HepG2 (cell line): ENCODE data around the gene HIPK4. TPM values are rescaled to one million over a fixed set of nuclear protein-coding genes. Genes with fewer than 3 reads are reported as not detected.

Source experiments
- FOSL2 ChIP-seq: sonication (generic); formaldehyde crosslinking; IDR thresholded peaks from 2 replicates; pipeline ENCODE4 v1.4.0; 2020; ENCODE audit warnings: missing genetic modification reagents
- MAF1 ChIP-seq: sonication (generic); formaldehyde crosslinking; IDR thresholded peaks from 2 replicates; pipeline ENCODE4 v1.5.0; 2020; ENCODE audit warnings: missing genetic modification reagents, borderline replicate concordance
- PCBP1 ChIP-seq: fragments of 200-400 bp; formaldehyde crosslinking; IDR thresholded peaks from 2 replicates; pipeline ENCODE4 v1.6.1; 2017; ENCODE audit warnings: mild to moderate bottlenecking, low read depth, low read length, borderline replicate concordance
- SP1 ChIP-seq, 2 experiments: fragments of 450-650 bp in 1 of 2; sonication (generic) in 1 of 2; formaldehyde crosslinking in 1 of 2; IDR thresholded peaks; 2 replicates each; pipeline versions ENCODE4 v1.4.0 to v1.6.1; 2016 to 2020; ENCODE audit warnings: missing genetic modification reagents in 1 of 2
- SP4 ChIP-seq: sonication (generic); formaldehyde crosslinking; IDR thresholded peaks from 2 replicates; pipeline ENCODE4 v1.8.1; 2023; ENCODE audit warnings: mild to moderate bottlenecking, missing genetic modification reagents
- SSRP1 ChIP-seq: IDR thresholded peaks from 2 replicates; pipeline ENCODE4 v1.6.1; 2016; ENCODE audit warnings: control low read depth
- TARDBP ChIP-seq: sonication (generic); formaldehyde crosslinking; IDR thresholded peaks from 2 replicates; pipeline ENCODE4 v1.8.0; 2022; ENCODE audit warnings: mild to moderate bottlenecking, missing genetic modification reagents
- TBX2 ChIP-seq: sonication (generic); formaldehyde crosslinking; IDR thresholded peaks from 2 replicates; pipeline ENCODE4 v1.5.0; 2020; ENCODE audit warnings: missing genetic modification reagents, mild to moderate bottlenecking, borderline replicate concordance
- ZMYM3 ChIP-seq: sonication (generic); formaldehyde crosslinking; IDR thresholded peaks from 2 replicates; pipeline ENCODE4 v1.5.1; 2020; ENCODE audit warnings: mild to moderate bottlenecking, missing genetic modification reagents
- ZNF343 ChIP-seq: sonication (generic); formaldehyde crosslinking; IDR thresholded peaks from 2 replicates; pipeline ENCODE4 v1.4.0; 2020; ENCODE audit warnings: mild to moderate bottlenecking, missing genetic modification reagents
- ZNF790 ChIP-seq: sonication (generic); formaldehyde crosslinking; IDR thresholded peaks from 2 replicates; pipeline ENCODE4 v1.8.0; 2022; ENCODE audit warnings: missing genetic modification reagents, mild to moderate bottlenecking, borderline replicate concordance
- polyA plus RNA-seq, 8 experiments: library from polyadenylated mRNA; depleted of rRNA in 3 of 8; stranded (reverse) in 7 of 8; unstranded in 1 of 8; fragments of >200 nt; fragmentation: Illumina TruSeq in 4 of 8; extraction: Trizol in 4 of 8; gene quantifications; 2 replicates each; pipeline versions ENCODE4 v1.2.1 to v1.2.3, GENCODE V29; 2011 to 2016; ENCODE audit warnings: low read depth in 4 of 8, missing spikeins in 1 of 8, mixed read lengths in 1 of 8; ENCODE audit not compliant: insufficient read depth in 1 of 8
- total RNA-seq, 5 experiments: library from RNA; depleted of rRNA; stranded (reverse); fragments of >200 nt; fragmentation: Illumina TruSeq; extraction: Trizol; gene quantifications; 2 replicates each; pipeline ENCODE4 v1.2.3, GENCODE V29; 2016; ENCODE audit warnings: low read depth in 1 of 5
- TF ChIP-seq, protein P1 (sequence below): sonication (generic); formaldehyde crosslinking; IDR thresholded peaks from 2 replicates; pipeline ENCODE4 v1.9.0; 2021; ENCODE audit warnings: mild to moderate bottlenecking, missing genetic modification reagents
- TF ChIP-seq, protein P2 (sequence below): sonication (generic); formaldehyde crosslinking; IDR thresholded peaks from 2 replicates; pipeline ENCODE4 v1.5.1; 2020; ENCODE audit warnings: mild to moderate bottlenecking, moderate library complexity, missing genetic modification reagents
- TF ChIP-seq, protein P3 (sequence below): sonication (generic); formaldehyde crosslinking; IDR thresholded peaks from 2 replicates; pipeline ENCODE4 v1.5.0; 2020; ENCODE audit warnings: mild to moderate bottlenecking, missing genetic modification reagents, borderline replicate concordance

Gene HIPK4
- total and polyA plus RNA-seq, 2 of the 13 experiments (the other 11 are each of a cell fraction or from before 2014, with no cell fraction given): 0.03 TPM; not detected in 1

DNA sequence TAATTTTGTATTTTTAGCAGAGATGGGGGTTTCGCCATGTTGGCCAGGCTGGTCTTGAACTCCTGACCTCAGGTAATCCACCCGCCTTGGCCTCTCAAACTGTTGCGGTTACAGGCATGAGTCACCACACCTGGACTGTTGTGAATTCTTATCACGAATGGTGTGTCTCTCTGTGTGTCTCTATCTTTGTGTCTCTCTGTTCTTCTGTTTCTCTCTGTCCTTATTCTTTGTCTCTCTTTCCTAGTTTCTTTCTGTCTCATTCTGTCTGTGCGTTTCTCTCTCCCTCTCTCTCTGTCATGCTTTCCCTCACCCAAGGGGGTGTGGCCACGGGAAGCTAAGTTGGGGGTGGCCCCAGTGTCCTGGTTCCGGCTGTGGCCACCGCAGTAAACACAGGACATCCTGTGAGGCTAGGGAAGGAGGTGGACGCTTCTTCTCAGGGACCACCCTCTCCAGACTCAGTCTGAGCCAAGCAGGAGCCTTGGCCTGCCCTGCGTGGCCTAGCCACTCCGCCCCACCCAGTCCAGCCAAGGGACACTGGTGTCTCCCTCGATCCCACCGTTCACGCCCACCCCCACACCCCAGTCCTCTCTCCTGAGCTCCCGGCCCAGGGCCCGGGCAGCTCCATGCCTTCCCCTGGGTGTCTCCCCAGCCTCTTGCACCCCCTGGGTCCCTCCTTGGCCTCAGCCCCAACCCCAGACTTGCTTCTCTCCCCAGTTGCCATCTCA is 27.1 kb upstream of the HIPK4 start (continued):
- TF ChIP-seq, protein P1, sequence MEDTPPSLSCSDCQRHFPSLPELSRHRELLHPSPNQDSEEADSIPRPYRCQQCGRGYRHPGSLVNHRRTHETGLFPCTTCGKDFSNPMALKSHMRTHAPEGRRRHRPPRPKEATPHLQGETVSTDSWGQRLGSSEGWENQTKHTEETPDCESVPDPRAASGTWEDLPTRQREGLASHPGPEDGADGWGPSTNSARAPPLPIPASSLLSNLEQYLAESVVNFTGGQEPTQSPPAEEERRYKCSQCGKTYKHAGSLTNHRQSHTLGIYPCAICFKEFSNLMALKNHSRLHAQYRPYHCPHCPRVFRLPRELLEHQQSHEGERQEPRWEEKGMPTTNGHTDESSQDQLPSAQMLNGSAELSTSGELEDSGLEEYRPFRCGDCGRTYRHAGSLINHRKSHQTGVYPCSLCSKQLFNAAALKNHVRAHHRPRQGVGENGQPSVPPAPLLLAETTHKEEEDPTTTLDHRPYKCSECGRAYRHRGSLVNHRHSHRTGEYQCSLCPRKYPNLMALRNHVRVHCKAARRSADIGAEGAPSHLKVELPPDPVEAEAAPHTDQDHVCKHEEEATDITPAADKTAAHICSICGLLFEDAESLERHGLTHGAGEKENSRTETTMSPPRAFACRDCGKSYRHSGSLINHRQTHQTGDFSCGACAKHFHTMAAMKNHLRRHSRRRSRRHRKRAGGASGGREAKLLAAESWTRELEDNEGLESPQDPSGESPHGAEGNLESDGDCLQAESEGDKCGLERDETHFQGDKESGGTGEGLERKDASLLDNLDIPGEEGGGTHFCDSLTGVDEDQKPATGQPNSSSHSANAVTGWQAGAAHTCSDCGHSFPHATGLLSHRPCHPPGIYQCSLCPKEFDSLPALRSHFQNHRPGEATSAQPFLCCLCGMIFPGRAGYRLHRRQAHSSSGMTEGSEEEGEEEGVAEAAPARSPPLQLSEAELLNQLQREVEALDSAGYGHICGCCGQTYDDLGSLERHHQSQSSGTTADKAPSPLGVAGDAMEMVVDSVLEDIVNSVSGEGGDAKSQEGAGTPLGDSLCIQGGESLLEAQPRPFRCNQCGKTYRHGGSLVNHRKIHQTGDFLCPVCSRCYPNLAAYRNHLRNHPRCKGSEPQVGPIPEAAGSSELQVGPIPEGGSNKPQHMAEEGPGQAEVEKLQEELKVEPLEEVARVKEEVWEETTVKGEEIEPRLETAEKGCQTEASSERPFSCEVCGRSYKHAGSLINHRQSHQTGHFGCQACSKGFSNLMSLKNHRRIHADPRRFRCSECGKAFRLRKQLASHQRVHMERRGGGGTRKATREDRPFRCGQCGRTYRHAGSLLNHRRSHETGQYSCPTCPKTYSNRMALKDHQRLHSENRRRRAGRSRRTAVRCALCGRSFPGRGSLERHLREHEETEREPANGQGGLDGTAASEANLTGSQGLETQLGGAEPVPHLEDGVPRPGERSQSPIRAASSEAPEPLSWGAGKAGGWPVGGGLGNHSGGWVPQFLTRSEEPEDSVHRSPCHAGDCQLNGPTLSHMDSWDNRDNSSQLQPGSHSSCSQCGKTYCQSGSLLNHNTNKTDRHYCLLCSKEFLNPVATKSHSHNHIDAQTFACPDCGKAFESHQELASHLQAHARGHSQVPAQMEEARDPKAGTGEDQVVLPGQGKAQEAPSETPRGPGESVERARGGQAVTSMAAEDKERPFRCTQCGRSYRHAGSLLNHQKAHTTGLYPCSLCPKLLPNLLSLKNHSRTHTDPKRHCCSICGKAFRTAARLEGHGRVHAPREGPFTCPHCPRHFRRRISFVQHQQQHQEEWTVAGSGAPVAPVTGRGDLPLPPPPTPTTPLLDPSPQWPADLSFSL (CRISPR knock-in tag): 0 out of 2 replicates have a peak, but pooled peaks have one; percentile 65
- TF ChIP-seq SP4 (CRISPR knock-in tag): no peak
- no peak for TF ChIP-seq ZNF790 (CRISPR knock-in tag)
- TF ChIP-seq MAF1 (CRISPR knock-in tag): no peak
- TF ChIP-seq TBX2 (CRISPR knock-in tag): peak; percentile 29; the same call in 1 of the 2 replicates
- TF ChIP-seq SSRP1 (CRISPR knock-in tag): no peak
- TF ChIP-seq FOSL2: peak; percentile 93
- TF ChIP-seq TARDBP: 0 out of 2 replicates have a peak, but pooled peaks have one; percentile 21
- TF ChIP-seq SP1 (IDR thresholded peaks at IDR 0.05): no peak
- peak; percentile 58 for TF ChIP-seq SP1 (CRISPR knock-in tag; IDR thresholded peaks at IDR 0.05)
- no peak for TF ChIP-seq ZNF343 (CRISPR knock-in tag)
- peak; percentile 52; the same call in 1 of the 2 replicates for TF ChIP-seq PCBP1
- TF ChIP-seq ZMYM3: peak; percentile 75
- TF ChIP-seq, protein P2, sequence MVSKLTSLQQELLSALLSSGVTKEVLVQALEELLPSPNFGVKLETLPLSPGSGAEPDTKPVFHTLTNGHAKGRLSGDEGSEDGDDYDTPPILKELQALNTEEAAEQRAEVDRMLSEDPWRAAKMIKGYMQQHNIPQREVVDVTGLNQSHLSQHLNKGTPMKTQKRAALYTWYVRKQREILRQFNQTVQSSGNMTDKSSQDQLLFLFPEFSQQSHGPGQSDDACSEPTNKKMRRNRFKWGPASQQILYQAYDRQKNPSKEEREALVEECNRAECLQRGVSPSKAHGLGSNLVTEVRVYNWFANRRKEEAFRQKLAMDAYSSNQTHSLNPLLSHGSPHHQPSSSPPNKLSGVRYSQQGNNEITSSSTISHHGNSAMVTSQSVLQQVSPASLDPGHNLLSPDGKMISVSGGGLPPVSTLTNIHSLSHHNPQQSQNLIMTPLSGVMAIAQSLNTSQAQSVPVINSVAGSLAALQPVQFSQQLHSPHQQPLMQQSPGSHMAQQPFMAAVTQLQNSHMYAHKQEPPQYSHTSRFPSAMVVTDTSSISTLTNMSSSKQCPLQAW (CRISPR knock-in tag): 0 out of 2 replicates have a peak, but pooled peaks have one; percentile 44
- TF ChIP-seq, protein P3, sequence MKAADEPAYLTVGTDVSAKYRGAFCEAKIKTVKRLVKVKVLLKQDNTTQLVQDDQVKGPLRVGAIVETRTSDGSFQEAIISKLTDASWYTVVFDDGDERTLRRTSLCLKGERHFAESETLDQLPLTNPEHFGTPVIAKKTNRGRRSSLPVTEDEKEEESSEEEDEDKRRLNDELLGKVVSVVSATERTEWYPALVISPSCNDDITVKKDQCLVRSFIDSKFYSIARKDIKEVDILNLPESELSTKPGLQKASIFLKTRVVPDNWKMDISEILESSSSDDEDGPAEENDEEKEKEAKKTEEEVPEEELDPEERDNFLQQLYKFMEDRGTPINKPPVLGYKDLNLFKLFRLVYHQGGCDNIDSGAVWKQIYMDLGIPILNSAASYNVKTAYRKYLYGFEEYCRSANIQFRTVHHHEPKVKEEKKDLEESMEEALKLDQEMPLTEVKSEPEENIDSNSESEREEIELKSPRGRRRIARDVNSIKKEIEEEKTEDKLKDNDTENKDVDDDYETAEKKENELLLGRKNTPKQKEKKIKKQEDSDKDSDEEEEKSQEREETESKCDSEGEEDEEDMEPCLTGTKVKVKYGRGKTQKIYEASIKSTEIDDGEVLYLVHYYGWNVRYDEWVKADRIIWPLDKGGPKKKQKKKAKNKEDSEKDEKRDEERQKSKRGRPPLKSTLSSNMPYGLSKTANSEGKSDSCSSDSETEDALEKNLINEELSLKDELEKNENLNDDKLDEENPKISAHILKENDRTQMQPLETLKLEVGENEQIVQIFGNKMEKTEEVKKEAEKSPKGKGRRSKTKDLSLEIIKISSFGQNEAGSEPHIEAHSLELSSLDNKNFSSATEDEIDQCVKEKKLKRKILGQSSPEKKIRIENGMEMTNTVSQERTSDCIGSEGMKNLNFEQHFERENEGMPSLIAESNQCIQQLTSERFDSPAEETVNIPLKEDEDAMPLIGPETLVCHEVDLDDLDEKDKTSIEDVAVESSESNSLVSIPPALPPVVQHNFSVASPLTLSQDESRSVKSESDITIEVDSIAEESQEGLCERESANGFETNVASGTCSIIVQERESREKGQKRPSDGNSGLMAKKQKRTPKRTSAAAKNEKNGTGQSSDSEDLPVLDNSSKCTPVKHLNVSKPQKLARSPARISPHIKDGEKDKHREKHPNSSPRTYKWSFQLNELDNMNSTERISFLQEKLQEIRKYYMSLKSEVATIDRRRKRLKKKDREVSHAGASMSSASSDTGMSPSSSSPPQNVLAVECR (CRISPR knock-in tag): peak; percentile 28; the same call in 1 of the 2 replicates
